K562 (cell line): Measurements from ENCODE around the gene HK2. TPM values are rescaled to one million over a fixed set of nuclear protein-coding genes. Genes with fewer than 3 reads are reported as not detected.

Experiments used
- ATAC-seq: fragments of 200-7000 bp; cut with Tn5 transposase; 3 replicates; pipeline ENCODE4 v1.9.1; 2020; ENCODE audit warnings: moderate library complexity
- BruUV-seq: library from RNA; stranded (reverse); fragments of 400-500 nt; replicated peaks from 2 replicates; lab custom pipeline; 2021; lab: Mats Ljungman, UMichigan
- CTCF ChIA-PET: fragments of 300-600 bp; formaldehyde crosslinking; extraction: SDS; loops from one replicate; lab custom pipeline; 2021; ENCODE audit warnings: low intra/inter-chr PET ratio; lab: Yijun Ruan, JAX
- POLR2A ChIA-PET: fragments of 300-600, 350-650 bp; sonication (Branson Sonifier 250); formaldehyde crosslinking; extraction: SDS; loops from one replicate; lab custom pipeline; 2021; ENCODE audit warnings: antibody characterized with exemption, inconsistent platforms; lab: Yijun Ruan, JAX
- DNase-seq, 4 experiments: peaks; one replicate each; pipeline versions ENCODE4 v3.0.0 to v3.0.0-alpha.2; 2011 to 2018; ENCODE audit warnings: low spot score in 3 of 4, mixed read lengths in 3 of 4; ENCODE audit errors: extremely low read depth in 1 of 4
- FAIRE-seq: peaks from 2 replicates; lab custom pipeline; 2011; peaks lifted over from hg19 to GRCh38; lab: Jason Lieb, UNC
- H2AFZ ChIP-seq: 2 replicates; pipeline ENCODE4 v1.6.0; 2011; ENCODE audit warnings: low read depth, low read length, control low read depth, inconsistent platforms
- H3K27ac ChIP-seq: fragments of 200-600 bp; 3 replicates; pipeline ENCODE4 v1.8.0; 2011; ENCODE audit warnings: low read depth, mild to moderate bottlenecking, control low read depth, inconsistent platforms, low read length, moderate library complexity, mixed read lengths; ENCODE audit errors: extremely low read depth
- H3K27me3 ChIP-seq, 2 experiments: fragments of 300-600 bp in 1 of 2; 2 replicates in 1 of 2; 3 replicates in 1 of 2; pipeline versions ENCODE4 v1.6.0 to v1.8.0; 2011; ENCODE audit warnings: inconsistent platforms in 2 of 2, low read length in 2 of 2, mild to moderate bottlenecking in 1 of 2, mixed read lengths in 1 of 2, moderate library complexity in 1 of 2; ENCODE audit not compliant: control insufficient read depth in 2 of 2, insufficient read depth in 2 of 2
- H3K36me3 ChIP-seq: fragments of 300-600 bp; 3 replicates; pipeline ENCODE4 v1.8.0; 2011; ENCODE audit warnings: mild to moderate bottlenecking, low read length, inconsistent platforms; ENCODE audit not compliant: control insufficient read depth, insufficient read depth
- H3K4me1 ChIP-seq, 2 experiments: fragments of 200-600 bp in 1 of 2; replicated peaks in 1 of 2; 2 replicates in 1 of 2; 3 replicates in 1 of 2; pipeline versions ENCODE4 v1.5.1 to v1.8.0; 2011; ENCODE audit warnings: inconsistent platforms in 2 of 2, low read length in 2 of 2, mild to moderate bottlenecking in 1 of 2, mixed read lengths in 1 of 2, moderate library complexity in 1 of 2; ENCODE audit not compliant: control insufficient read depth in 2 of 2, insufficient read depth in 2 of 2
- H3K4me2 ChIP-seq: 2 replicates; pipeline ENCODE4 v1.6.1; 2011; ENCODE audit warnings: low read length, control low read depth, inconsistent platforms, mixed read lengths; ENCODE audit not compliant: insufficient read depth
- H3K4me3 ChIP-seq: fragments of 200-600 bp; sonication (generic), shearing (Covaris generic); 2 replicates; pipeline ENCODE4 v1.5.1; 2016; ENCODE audit warnings: control low read depth, inconsistent platforms
- H3K79me2 ChIP-seq: fragments of 200-600 bp; 3 replicates; pipeline ENCODE4 v1.8.0; 2011; ENCODE audit warnings: low read length, inconsistent platforms; ENCODE audit not compliant: control insufficient read depth, insufficient read depth
- H3K9ac ChIP-seq, 2 experiments: 2 replicates each; pipeline versions ENCODE4 v1.6.0 to v1.6.1; 2011; ENCODE audit warnings: low read depth in 2 of 2, low read length in 2 of 2, control low read depth in 1 of 2, inconsistent platforms in 1 of 2, mild to moderate bottlenecking in 1 of 2, mixed read lengths in 1 of 2; ENCODE audit not compliant: insufficient read depth in 1 of 2
- H3K9me1 ChIP-seq: one replicate; pipeline ENCODE4 v1.6.0; 2011; ENCODE audit warnings: inconsistent platforms, mild to moderate bottlenecking, low read length, moderate library complexity; ENCODE audit not compliant: control insufficient read depth, insufficient read depth
- H3K9me3 ChIP-seq: replicated peaks from 2 replicates; pipeline ENCODE4 v1.5.1; 2011; ENCODE audit warnings: low read depth, low read length, inconsistent platforms; ENCODE audit not compliant: control insufficient read depth, insufficient read depth
- H4K20me1 ChIP-seq: replicated peaks from 2 replicates; pipeline ENCODE4 v1.6.1; 2011; ENCODE audit warnings: low read length, inconsistent platforms, mixed read lengths; ENCODE audit not compliant: control insufficient read depth, insufficient read depth
- FOXA3 ChIP-seq, 2 experiments: fragments of 450-650 bp in 1 of 2; sonication (generic) in 1 of 2; formaldehyde crosslinking; IDR thresholded peaks in 1 of 2; conservative IDR thresholded peaks in 1 of 2; 2 replicates each; pipeline versions ENCODE4 v1.4.0 to v1.8.0; 2020 to 2022; ENCODE audit warnings: mild to moderate bottlenecking in 2 of 2, missing genetic modification reagents in 1 of 2
- HCFC1 ChIP-seq: IDR thresholded peaks from 2 replicates; pipeline ENCODE4 v1.6.1; 2012; ENCODE audit warnings: low read depth, low read length, improper control_type of control experiment
- HMBOX1 ChIP-seq: sonication (generic); IDR thresholded peaks from 2 replicates; pipeline ENCODE4 v1.6.1; 2016
- RUNX1 ChIP-seq: sonication (generic); IDR thresholded peaks from 2 replicates; pipeline ENCODE4 v1.6.1; 2016; ENCODE audit warnings: antibody characterized with exemption, low read depth
- SRSF3 ChIP-seq: fragments of 200-400 bp; formaldehyde crosslinking; IDR thresholded peaks from 2 replicates; pipeline ENCODE4 v1.6.1; 2016; ENCODE audit warnings: mild to moderate bottlenecking, low read length, moderate library complexity; ENCODE audit not compliant: insufficient read depth
- TBP ChIP-seq: optimal IDR thresholded peaks from 2 replicates; pipeline ENCODE3; 2011; ENCODE audit warnings: low read depth, low read length, improper control_type of control experiment
- ZNF354B ChIP-seq: fragments of 250-450 bp; sonication (Bioruptor Pico); IDR thresholded peaks from 2 replicates; pipeline ENCODE4 v1.4.0; 2020
- ZNF384 ChIP-seq: IDR thresholded peaks from 2 replicates; pipeline ENCODE4 v1.6.1; 2012; ENCODE audit warnings: low read depth, low read length, improper control_type of control experiment
- ZNF785 ChIP-seq: fragments of 250-450 bp; sonication (Bioruptor Pico); IDR thresholded peaks from 2 replicates; pipeline ENCODE4 v1.4.0; 2020; ENCODE audit warnings: mild to moderate bottlenecking
- whole genome bisulfite sequencing: fragments of 100-300 bp; shearing (Covaris generic); methylation state at CpG from one replicate; pipeline ENCODE4 v1.1.6; 2016; ENCODE audit warnings: low coverage, mixed read lengths; ENCODE audit not compliant: insufficient coverage; ENCODE audit errors: missing lambda C conversion rate; 5-methylcytosine and 5-hydroxymethylcytosine counted together
- in situ Hi-C: fragments of 300-500 bp; cut with MboI; formaldehyde crosslinking; loops from 4 replicates; pipeline ENCODE4 v1.15.0; 2018; ENCODE audit warnings: inconsistent platforms, mixed read lengths
- intact Hi-C: fragments of 100-400 bp; cut with micrococcal nuclease; formaldehyde crosslinking; loops from 2 replicates; pipeline ENCODE4 v1.14.2; 2022
- polyA plus RNA-seq, 8 experiments: library from polyadenylated mRNA; depleted of rRNA in 4 of 8; stranded (reverse) in 5 of 8; unstranded in 3 of 8; fragments of >200 nt; fragmentation: Nextera tagmentation in 2 of 8; fragmentation: Illumina TruSeq in 1 of 8; extraction: Ambion mirVana in 2 of 8; extraction: Trizol in 1 of 8; gene quantifications; 2 replicates each; pipeline versions ENCODE4 v1.2.1 to v1.2.3, GENCODE V29; 2011 to 2014; ENCODE audit warnings: inconsistent platforms in 1 of 8, missing spikeins in 1 of 8
- total RNA-seq, 7 experiments: library from RNA; depleted of rRNA in 6 of 7; stranded (reverse); fragments of >200 nt in 6 of 7; fragmentation: Illumina TruSeq in 2 of 7; extraction: Trizol in 2 of 7; gene quantifications; 2 replicates each; pipeline versions ENCODE4 v1.2.1 to v1.2.3, GENCODE V29; 2011 to 2021; ENCODE audit warnings: low replicate concordance in 1 of 7

Gene HK2
- total and polyA plus RNA-seq, 9 of the 15 experiments (the other 6 are each of a cell fraction or from before 2014, with no cell fraction given): 4.7 to 56.0 (median 19.9) TPM

GRCh38 chr2:74824679-74825078, 9.2 kb upstream of the HK2 start:
- no peaks in the 10 kb centered on the region for H3K79me2 ChIP-seq
- no peak for TF ChIP-seq HMBOX1
- no peak for TF ChIP-seq ZNF354B (CRISPR knock-in tag)
- TF ChIP-seq TBP: no peak
- intact Hi-C loops: no loop called here
- ChIA-PET CTCF (no interaction called here), POLR2A (no interaction called here)
- no TSS peak for BruUV-seq
- no peak overlapping the region for H3K4me2 ChIP-seq
- H3K27me3 ChIP-seq: peaks cover 7 to 19% of the 10 kb centered on the region in 2 experiments; a peak in 4 of 5 replicates
- H3K27ac ChIP-seq: no peak overlapping the region
- no peak for DNase-seq
- H3K4me1 ChIP-seq: no peaks in the 10 kb centered on the region; a peak in 1 of 5 replicates
- no peaks in the 10 kb centered on the region for H4K20me1 ChIP-seq
- FAIRE-seq: no peak
- no peaks in the 10 kb centered on the region for H3K9me1 ChIP-seq
- no peak overlapping the region for H3K9ac ChIP-seq
- no peaks in the 10 kb centered on the region for H3K9me3 ChIP-seq
- WGBS: 11% methylated on average over 4 of the region's 4 CpGs
- no peak for ATAC-seq
- H3K36me3 ChIP-seq: no peaks in the 10 kb centered on the region
- H2AFZ ChIP-seq: no peak overlapping the region
- in situ Hi-C loops: no loop called here
- no peak overlapping the region for H3K4me3 ChIP-seq

- no peaks in the 10 kb centered on the region for H4K20me1 ChIP-seq
- H3K9me1 ChIP-seq: no peaks in the 10 kb centered on the region
- 0% methylated on average over 2 of the region's 2 CpGs for WGBS
- H3K4me1 ChIP-seq: peaks cover 5 to 21% of the 10 kb centered on the region in 2 experiments; a peak in 4 of 5 replicates
- no peak for FAIRE-seq
- H3K36me3 ChIP-seq: no peaks in the 10 kb centered on the region
- no peak overlapping the region for H3K4me2 ChIP-seq
- ChIA-PET CTCF (interaction anchor here (0.5 kb wide), 1 partner anchor 46 kb away, joined by 3 read pairs; no protein-coding TSS in a partner anchor), POLR2A (interaction anchor here (0.6 to 1.4 kb wide), 3 partner anchors 11 to 689 kb away, joined by 3 to 5 read pairs (median 3); no protein-coding TSS in a partner anchor)
- H3K9ac ChIP-seq: no peak overlapping the region
- DNase-seq: no peak
- H3K27ac ChIP-seq: no peak overlapping the region
- TF ChIP-seq RUNX1 (no peak), SRSF3 (no peak), FOXA3 (CRISPR knock-in tag; conservative IDR thresholded peaks at IDR 0.05 in 1 of 2, IDR thresholded peaks at IDR 0.05 in 1 of 2) (no peak), ZNF384 (no peak), HCFC1 (no peak), ZNF785 (CRISPR knock-in tag) (no peak)
- intact Hi-C loops (no loop called here), in situ Hi-C loops (no loop called here)
- no peak overlapping the region for H2AFZ ChIP-seq
- ATAC-seq: no peak
- H3K79me2 ChIP-seq: no peaks in the 10 kb centered on the region; the same call in 2 of the 3 replicates
- H3K4me3 ChIP-seq: no peak overlapping the region
- no peaks in the 10 kb centered on the region for H3K9me3 ChIP-seq
- BruUV-seq: no TSS peak
- H3K27me3 ChIP-seq: peaks cover 7 to 19% of the 10 kb centered on the region in 2 experiments; a peak in 4 of 5 replicates
Observed at GRCh38 chr2:74828543-74828942, 5.4 kb upstream of the HK2 start.
